Upper lobe of left lung (tissue), 4 donors: ENCODE measurements around the gene PEMT.

Experiments
- CTCF ChIP-seq, 6 experiments: fragments of 450-650 bp in 4 of 6; fragments of 200-600 bp in 2 of 6; sonication (generic) in 2 of 6; IDR thresholded peaks; one replicate each; pipeline ENCODE4 v1.5.1; 2016 to 2019; ENCODE audit warnings: antibody characterized with exemption in 6 of 6
- POLR2A ChIP-seq, 4 donors: fragments of 450-650 bp; IDR thresholded peaks; one replicate each; pipeline ENCODE4 v1.5.1; 2016 to 2017; ENCODE audit warnings: antibody characterized with exemption in 4 of 4, mild to moderate bottlenecking in 2 of 4
- POLR2AphosphoS5 ChIP-seq, 2 donors: sonication (generic); formaldehyde crosslinking; IDR thresholded peaks; one replicate each; pipeline ENCODE4 v1.5.1; 2017; ENCODE audit warnings: antibody characterized with exemption in 2 of 2

DNA sequence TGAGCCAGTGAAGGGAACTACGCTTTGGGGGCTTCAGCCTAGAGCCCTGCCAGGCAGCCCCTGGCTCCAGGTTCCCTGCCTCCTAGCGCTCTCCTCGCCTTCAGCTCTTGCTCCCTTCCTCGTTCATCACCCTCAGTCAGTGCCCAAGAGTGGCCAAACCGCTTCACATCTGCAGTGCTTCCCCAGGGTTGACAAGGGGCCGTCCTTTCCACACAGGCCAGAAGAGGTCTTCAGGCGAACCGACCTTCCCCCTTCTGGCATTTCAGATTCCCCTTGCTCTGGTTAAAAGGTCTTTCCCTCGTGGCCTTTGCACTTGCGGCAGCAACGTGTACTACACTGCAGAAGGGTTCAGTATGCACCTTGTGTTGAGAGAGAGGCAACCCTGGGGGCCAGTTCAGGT is 99.4 kb downstream of the PEMT start:
- TF ChIP-seq POLR2AphosphoS5 (IDR thresholded peaks at IDR 0.05) (no peak), CTCF (IDR thresholded peaks at IDR 0.05) (no peak), POLR2A (IDR thresholded peaks at IDR 0.05) (no peak)
